PC-3 (cell line): ENCODE measurements around the gene ANKHD1. TPM values are rescaled to one million over a fixed set of nuclear protein-coding genes. Genes with fewer than 3 reads are reported as not detected.

Experiments used
- ATAC-seq: fragments of 200-7000 bp; cut with Tn5 transposase; 2 replicates; pipeline ENCODE4 v1.9.1; 2020; ENCODE audit warnings: mild to moderate bottlenecking, moderate library complexity
- BruUV-seq: library from RNA; stranded (reverse); fragments of 400-500 nt; replicated peaks from 2 replicates; lab custom pipeline; 2021; lab: Mats Ljungman, UMichigan
- CTCF ChIA-PET: fragments of 300-600 bp; sonication (Branson Sonifier 250); formaldehyde crosslinking; loops from one replicate; lab custom pipeline; 2022; ENCODE audit warnings: antibody characterized with exemption; lab: Charles Lee
- POLR2A ChIA-PET: fragments of 300-600 bp; sonication (Branson Sonifier 250); formaldehyde crosslinking; loops from one replicate; lab custom pipeline; 2022; ENCODE audit warnings: antibody characterized with exemption; ENCODE audit not compliant: unreplicated experiment; lab: Charles Lee
- DNase-seq: peaks from one replicate; pipeline ENCODE4 v3.0.0-alpha.2; 2015
- H2AFZ ChIP-seq: fragments of 300-600 bp; sonication (generic); 2 replicates; pipeline ENCODE4 v1.6.0; 2016; ENCODE audit warnings: antibody characterized with exemption, low read length
- H3F3A ChIP-seq: fragments of 300-600 bp; sonication (generic); one replicate; pipeline ENCODE4 v1.6.0; 2017; ENCODE audit warnings: antibody characterized with exemption, low read length, control low read depth, mild to moderate bottlenecking; ENCODE audit not compliant: unreplicated experiment
- H3K27ac ChIP-seq: fragments of 300-600 bp; sonication (generic); 2 replicates; pipeline ENCODE4 v1.5.1; 2016; ENCODE audit warnings: mild to moderate bottlenecking, low read length
- H3K27me3 ChIP-seq: fragments of 300-600 bp; sonication (generic); 2 replicates; pipeline ENCODE4 v1.6.1; 2016; ENCODE audit warnings: low read length, mixed read lengths
- H3K36me3 ChIP-seq: fragments of 300-600 bp; sonication (generic); 2 replicates; pipeline ENCODE4 v1.6.1; 2016; ENCODE audit warnings: low read depth, mixed run types, low read length, mixed read lengths
- H3K4me1 ChIP-seq: fragments of 300-600 bp; sonication (generic); 2 replicates; pipeline ENCODE4 v1.5.1; 2016; ENCODE audit warnings: low read length; ENCODE audit not compliant: insufficient read depth
- H3K4me2 ChIP-seq: fragments of 300-600 bp; sonication (generic); 2 replicates; pipeline ENCODE4 v1.6.0; 2016; ENCODE audit warnings: low read length
- H3K4me3 ChIP-seq: fragments of 300-600 bp; sonication (generic); 2 replicates; pipeline ENCODE4 v1.5.1; 2016; ENCODE audit warnings: mild to moderate bottlenecking, low read length, mixed read lengths
- H3K79me2 ChIP-seq: fragments of 300-600 bp; sonication (generic); 2 replicates; pipeline ENCODE4 v1.6.1; 2017; ENCODE audit warnings: low read length, mixed read lengths
- H3K9ac ChIP-seq: fragments of 300-600 bp; sonication (generic); 2 replicates; pipeline ENCODE4 v1.6.0; 2016; ENCODE audit warnings: mild to moderate bottlenecking, low read length
- H3K9me2 ChIP-seq: fragments of 300-600 bp; sonication (generic); replicated peaks from 2 replicates; pipeline ENCODE4 v1.6.1; 2016; ENCODE audit warnings: mixed run types, low read length, mixed read lengths
- H3K9me3 ChIP-seq: fragments of 300-600 bp; sonication (generic); 2 replicates; pipeline ENCODE4 v1.6.1; 2016; ENCODE audit warnings: low read length, mixed read lengths
- H4K20me1 ChIP-seq: fragments of 300-600 bp; sonication (generic); 2 replicates; pipeline ENCODE4 v1.6.1; 2016; ENCODE audit warnings: low read length, mixed read lengths
- EZH2 ChIP-seq: fragments of 300-600 bp; sonication (generic); IDR thresholded peaks from one replicate; pipeline ENCODE4 v1.6.1; 2017; ENCODE audit warnings: antibody characterized with exemption, mild to moderate bottlenecking, low read length; ENCODE audit not compliant: unreplicated experiment
- EZH2phosphoT487 ChIP-seq: fragments of 300-600 bp; sonication (generic); IDR thresholded peaks from 2 replicates; pipeline ENCODE4 v1.6.1; 2018; ENCODE audit warnings: mild to moderate bottlenecking, antibody characterized with exemption, low read length, borderline replicate concordance
- intact Hi-C: fragments of 100-400 bp; cut with micrococcal nuclease; formaldehyde crosslinking; loops from 2 replicates; pipeline ENCODE4 v1.9.0; 2023
- total RNA-seq: library from RNA; depleted of rRNA; stranded (reverse); fragments of >200 nt; gene quantifications from 2 replicates; pipeline ENCODE4 v1.2.3, GENCODE V29; 2014
- TF ChIP-seq, protein P1 (sequence below): fragments of 300-600 bp; sonication (generic); conservative IDR thresholded peaks from 2 replicates; pipeline ENCODE4 v1.5.1; 2017; ENCODE audit warnings: antibody characterized with exemption, low read depth, mild to moderate bottlenecking, low read length

The ANKHD1 gene
- total RNA-seq, 1 experiment from 2014 or later = 64.6 TPM

- Histone ChIP-seq H3K4me3 (no peak overlapping the region), H3K27ac (no peak overlapping the region), H3K79me2 (no peaks in the 10 kb centered on the region), H3K9me2 (no peaks in the 10 kb centered on the region), H3K4me1 (no peaks in the 10 kb centered on the region), H3K4me2 (no peak overlapping the region), H4K20me1 (no peaks in the 10 kb centered on the region), H2AFZ (no peak overlapping the region), H3F3A (no peaks in the 10 kb centered on the region), H3K9me3 (no peaks in the 10 kb centered on the region), H3K27me3 (no peaks in the 10 kb centered on the region), H3K36me3 (peaks cover 49% of the 10 kb centered on the region), H3K9ac (no peak overlapping the region)
- ChIA-PET POLR2A (no interaction called here), CTCF (no interaction called here)
- intact Hi-C loops = no loop called here
- ATAC-seq (no peak), DNase-seq (no peak)
- TF ChIP-seq EZH2phosphoT487 (no peak), EZH2 (no peak)
- TF ChIP-seq, protein P1, sequence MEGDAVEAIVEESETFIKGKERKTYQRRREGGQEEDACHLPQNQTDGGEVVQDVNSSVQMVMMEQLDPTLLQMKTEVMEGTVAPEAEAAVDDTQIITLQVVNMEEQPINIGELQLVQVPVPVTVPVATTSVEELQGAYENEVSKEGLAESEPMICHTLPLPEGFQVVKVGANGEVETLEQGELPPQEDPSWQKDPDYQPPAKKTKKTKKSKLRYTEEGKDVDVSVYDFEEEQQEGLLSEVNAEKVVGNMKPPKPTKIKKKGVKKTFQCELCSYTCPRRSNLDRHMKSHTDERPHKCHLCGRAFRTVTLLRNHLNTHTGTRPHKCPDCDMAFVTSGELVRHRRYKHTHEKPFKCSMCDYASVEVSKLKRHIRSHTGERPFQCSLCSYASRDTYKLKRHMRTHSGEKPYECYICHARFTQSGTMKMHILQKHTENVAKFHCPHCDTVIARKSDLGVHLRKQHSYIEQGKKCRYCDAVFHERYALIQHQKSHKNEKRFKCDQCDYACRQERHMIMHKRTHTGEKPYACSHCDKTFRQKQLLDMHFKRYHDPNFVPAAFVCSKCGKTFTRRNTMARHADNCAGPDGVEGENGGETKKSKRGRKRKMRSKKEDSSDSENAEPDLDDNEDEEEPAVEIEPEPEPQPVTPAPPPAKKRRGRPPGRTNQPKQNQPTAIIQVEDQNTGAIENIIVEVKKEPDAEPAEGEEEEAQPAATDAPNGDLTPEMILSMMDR = no peak
- BruUV-seq = no TSS peak
Measured at GRCh38 chr5:140488914-140489313, 87.3 kb downstream of the ANKHD1 start.

GRCh38 chr5:140497897-140498296 is 96.3 kb downstream of the ANKHD1 start:
- no peak for ATAC-seq
- H3K9me2 ChIP-seq = no peaks in the 10 kb centered on the region
- no peak overlapping the region for H3K27ac ChIP-seq
- H3K4me3 ChIP-seq = no peak overlapping the region
- no peaks in the 10 kb centered on the region for H3K4me1 ChIP-seq
- no peak for DNase-seq
- no peak overlapping the region for H2AFZ ChIP-seq
- no peaks in the 10 kb centered on the region for H3K9me3 ChIP-seq
- intact Hi-C loops = no loop called here
- no peak overlapping the region for H3K4me2 ChIP-seq
- ChIA-PET CTCF (no interaction called here), POLR2A (no interaction called here)
- H3K27me3 ChIP-seq = no peaks in the 10 kb centered on the region
- peaks cover 6% of the 10 kb centered on the region for H3F3A ChIP-seq
- no peak overlapping the region for H3K9ac ChIP-seq
- H3K79me2 ChIP-seq = no peaks in the 10 kb centered on the region
- H3K36me3 ChIP-seq = peaks cover 21% of the 10 kb centered on the region; the same call in 1 of the 2 replicates
- no TSS peak for BruUV-seq
- TF ChIP-seq EZH2 (no peak), EZH2phosphoT487 (no peak)
- TF ChIP-seq, protein P1 = no peak
- H4K20me1 ChIP-seq = no peaks in the 10 kb centered on the region

GRCh38 chr5:140498591-140498990 is 97.0 kb downstream of the ANKHD1 start:
- no peaks in the 10 kb centered on the region for H4K20me1 ChIP-seq
- no peaks in the 10 kb centered on the region for H3K9me3 ChIP-seq
- H3K4me2 ChIP-seq = no peak overlapping the region
- peaks cover 16% of the 10 kb centered on the region; the same call in 1 of the 2 replicates for H3K36me3 ChIP-seq
- H2AFZ ChIP-seq = no peak overlapping the region
- H3K27ac ChIP-seq = no peak overlapping the region
- no peak overlapping the region for H3K4me3 ChIP-seq
- no peak for TF ChIP-seq EZH2phosphoT487
- TF ChIP-seq, protein P1 = no peak
- intact Hi-C loops = no loop called here
- no peak for DNase-seq
- no TSS peak for BruUV-seq
- no peak overlapping the region for H3K9ac ChIP-seq
- H3F3A ChIP-seq = peaks cover 6% of the 10 kb centered on the region
- ATAC-seq = no peak
- no peaks in the 10 kb centered on the region for H3K9me2 ChIP-seq
- H3K79me2 ChIP-seq = no peaks in the 10 kb centered on the region
- H3K27me3 ChIP-seq = no peaks in the 10 kb centered on the region
- H3K4me1 ChIP-seq = no peaks in the 10 kb centered on the region
- ChIA-PET CTCF (no interaction called here), POLR2A (no interaction called here)
